Stimulated activated CD8-positive, alpha-beta memory T cell treated with anti-CD3 and anti-CD28 coated beads, Interleukin-7, amount 100 ng/mL, for 48 hours (primary cell): ENCODE data around the gene MYRF.

Source experiments
- DNase-seq, 2 donors: peaks; one replicate each; pipeline ENCODE4 v3.0.0-alpha.2; 2020; ENCODE audit warnings: low read depth in 1 of 2; ENCODE audit errors: extremely low read depth in 1 of 2

Gene MYRF

GRCh38 chr11:61752117-61752924 lies at the start of gene MYRF:
MYRF (plus strand) TSS chr11:61752636; CDS start chr11:61752745, 109 bp downstream.
- DNase-seq = no peak

- DNase-seq = no peak
These were observed 49.6 kb upstream of the MYRF start for GRCh38 chr11:61702701-61703312.

GRCh38 chr11:61704838-61705237 lies 47.6 kb upstream of the MYRF start:
- DNase-seq = no peak

GRCh38 chr11:61706452-61707400 lies 45.7 kb upstream of the MYRF start:
- DNase-seq = no peak

GRCh38 chr11:61707574-61707973 lies 44.9 kb upstream of the MYRF start:
- no peak for DNase-seq

GRCh38 chr11:61709110-61709509 lies 43.3 kb upstream of the MYRF start:
- DNase-seq = no peak

GRCh38 chr11:61709572-61709971 lies 42.9 kb upstream of the MYRF start:
- no peak for DNase-seq

- DNase-seq = no peak
These were observed 42.4 kb upstream of the MYRF start for GRCh38 chr11:61710019-61710418.

GRCh38 chr11:61711037-61711436 lies 41.4 kb upstream of the MYRF start:
- no peak for DNase-seq

GRCh38 chr11:61711498-61711897 lies 40.9 kb upstream of the MYRF start:
- no peak for DNase-seq

GRCh38 chr11:61712314-61712713 lies 40.1 kb upstream of the MYRF start:
- DNase-seq = no peak

GRCh38 chr11:61712846-61713245 lies 39.6 kb upstream of the MYRF start:
- no peak for DNase-seq

GRCh38 chr11:61713464-61713863 lies 39.0 kb upstream of the MYRF start:
- DNase-seq = no peak

- DNase-seq = no peak
These were observed 38.5 kb upstream of the MYRF start for GRCh38 chr11:61713906-61714305.

GRCh38 chr11:61714316-61714715 lies 38.1 kb upstream of the MYRF start:
- DNase-seq = no peak

GRCh38 chr11:61714916-61715315 lies 37.5 kb upstream of the MYRF start:
- DNase-seq = no peak

GRCh38 chr11:61715867-61716266 lies 36.6 kb upstream of the MYRF start:
- DNase-seq = no peak

GRCh38 chr11:61716478-61717285 lies 35.8 kb upstream of the MYRF start:
- no peak for DNase-seq

- no peak for DNase-seq
These were observed 35.0 kb upstream of the MYRF start for GRCh38 chr11:61717286-61718033.

- no peak for DNase-seq
These were observed 34.3 kb upstream of the MYRF start for GRCh38 chr11:61718046-61718531.
